ENCODE measurements around the gene ETV7.

- TF ChIP-seq POLR2A (IDR thresholded peaks at IDR 0.05; ENCODE audit: low read depth, low read length) (no peak), POLR2AphosphoS5 (IDR thresholded peaks at IDR 0.05; ENCODE audit: low read depth, low read length) (no peak), TAF1 (IDR thresholded peaks at IDR 0.05; ENCODE audit: borderline replicate concordance, low read depth, low read length) (no peak)
These were observed 29.1 kb downstream of the ETV7 start for GRCh38 chr6:36358226-36358915.
